HG02759 (cell line): ENCODE results near the gene ENOX1.
"Not testable (repeated sequence)": the region's sequence is repeated elsewhere in the genome, so short reads cannot be mapped to it uniquely, and the experiment has no call there.

Source experiments
- ATAC-seq: cut with Tn5 transposase; IDR thresholded peaks from one replicate; pipeline ENCODE4 v1.9.1; 2021; ENCODE audit warnings: mild to moderate bottlenecking, moderate library complexity; ENCODE audit not compliant: unreplicated experiment

Gene ENOX1

DNA sequence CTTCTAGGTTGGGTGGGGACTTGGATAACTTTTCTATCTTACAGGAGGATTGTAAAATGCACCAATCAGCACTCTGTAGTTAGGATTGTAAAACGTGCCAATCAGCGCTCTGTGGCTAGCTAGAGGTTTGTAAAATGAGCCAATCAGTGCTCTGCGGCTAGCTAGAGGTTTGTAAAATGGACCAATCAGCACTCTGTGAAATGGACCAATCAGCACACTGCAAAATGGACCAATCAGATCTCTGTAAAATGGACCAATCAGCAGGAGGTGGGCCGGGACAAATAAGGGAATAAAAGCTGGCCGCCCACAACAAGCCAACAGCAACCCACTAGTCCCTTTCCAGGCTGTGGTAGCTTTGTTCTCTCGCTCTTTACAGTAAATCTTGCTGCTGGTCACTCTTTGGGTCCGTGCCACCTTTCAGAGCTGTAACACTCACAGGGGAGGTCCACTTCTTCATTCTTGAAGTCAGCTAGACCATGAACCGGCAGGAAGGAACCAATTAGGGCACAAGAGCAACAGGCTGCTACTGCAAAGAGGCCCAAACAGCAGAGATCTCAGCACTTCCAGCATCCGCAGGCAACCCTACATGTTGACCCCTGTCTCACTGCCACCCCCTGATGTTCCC lies 606.6 kb downstream of the ENOX1 start:
- ATAC-seq: no peak

DNA sequence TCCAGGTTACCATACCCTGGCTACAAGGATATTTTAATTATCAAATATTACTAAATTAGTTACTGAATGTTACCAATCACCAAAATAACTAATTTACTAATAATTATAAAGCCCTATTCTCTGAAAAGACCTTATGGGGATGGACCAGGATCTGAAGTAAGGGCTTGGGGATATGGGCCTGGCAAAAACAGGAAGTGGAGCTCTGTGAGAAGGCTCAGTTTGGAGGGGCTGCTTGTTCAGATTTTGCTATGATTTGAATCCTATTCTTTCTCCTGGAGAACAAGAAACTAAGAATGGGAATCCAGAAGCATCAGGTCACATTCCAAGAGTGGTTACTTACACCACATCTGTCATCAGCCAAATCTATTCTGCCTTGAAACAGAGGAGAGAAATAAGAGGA lies 615.3 kb downstream of the ENOX1 start:
- ATAC-seq: no peak

DNA sequence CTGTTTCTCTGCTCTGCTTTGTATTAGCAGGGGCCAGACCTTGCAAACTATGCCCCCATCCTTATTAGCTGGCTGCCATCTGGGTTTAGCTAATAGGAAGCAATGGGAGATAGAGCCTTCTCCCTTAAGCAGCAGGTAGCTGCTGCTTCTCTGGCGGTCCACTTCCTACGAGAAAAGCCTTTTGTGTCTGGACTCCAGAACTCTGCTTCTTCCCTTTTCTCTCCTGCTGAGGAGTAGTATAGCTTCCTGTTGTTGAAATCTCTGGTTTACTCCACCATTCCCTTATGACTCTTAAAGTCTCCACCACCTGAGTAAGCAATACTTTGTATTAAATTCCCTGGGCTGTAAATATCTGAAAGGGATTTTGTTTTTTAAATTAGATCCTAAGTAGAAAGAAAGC lies 616.3 kb downstream of the ENOX1 start:
- ATAC-seq: no peak

DNA sequence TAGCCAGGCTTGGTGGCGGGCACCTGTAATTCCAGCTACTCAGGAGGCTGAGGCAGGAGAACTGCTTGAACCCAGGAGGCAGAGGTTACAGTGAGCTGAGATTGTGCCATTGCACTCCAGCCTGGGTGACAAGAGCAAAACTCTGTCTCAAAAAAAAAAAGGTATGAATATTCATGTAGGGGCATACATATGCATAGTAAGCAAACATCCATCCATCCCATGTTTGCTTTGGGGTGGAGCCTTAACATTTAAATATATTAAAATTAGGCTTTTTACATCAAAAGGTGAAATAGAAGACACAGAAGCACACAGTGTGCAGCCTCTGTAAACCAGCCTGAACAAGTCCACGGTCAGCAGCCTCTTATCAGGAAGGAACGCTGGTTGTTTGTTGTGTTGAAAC lies 618.3 kb downstream of the ENOX1 start:
- not testable (repeated sequence) for ATAC-seq

DNA sequence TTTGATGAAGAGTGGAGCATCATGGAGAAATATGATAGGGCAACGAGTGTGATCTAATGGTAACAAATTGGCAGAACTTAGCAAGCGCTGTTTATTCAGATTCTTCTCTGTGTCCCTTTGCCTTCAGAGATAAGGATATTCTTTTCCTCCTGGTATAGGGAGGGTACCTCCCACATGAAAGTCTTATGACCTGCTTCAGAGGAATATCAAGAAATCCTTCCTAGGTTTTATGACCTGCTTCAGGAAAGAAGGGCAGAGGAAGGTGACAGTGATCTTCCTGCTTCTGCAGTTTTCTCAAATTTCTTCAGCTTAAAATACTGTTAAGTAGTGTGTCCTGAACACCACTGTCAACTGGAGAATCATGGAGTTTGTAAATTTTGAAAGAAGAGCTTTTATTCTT lies 619.0 kb downstream of the ENOX1 start:
- no peak for ATAC-seq

DNA sequence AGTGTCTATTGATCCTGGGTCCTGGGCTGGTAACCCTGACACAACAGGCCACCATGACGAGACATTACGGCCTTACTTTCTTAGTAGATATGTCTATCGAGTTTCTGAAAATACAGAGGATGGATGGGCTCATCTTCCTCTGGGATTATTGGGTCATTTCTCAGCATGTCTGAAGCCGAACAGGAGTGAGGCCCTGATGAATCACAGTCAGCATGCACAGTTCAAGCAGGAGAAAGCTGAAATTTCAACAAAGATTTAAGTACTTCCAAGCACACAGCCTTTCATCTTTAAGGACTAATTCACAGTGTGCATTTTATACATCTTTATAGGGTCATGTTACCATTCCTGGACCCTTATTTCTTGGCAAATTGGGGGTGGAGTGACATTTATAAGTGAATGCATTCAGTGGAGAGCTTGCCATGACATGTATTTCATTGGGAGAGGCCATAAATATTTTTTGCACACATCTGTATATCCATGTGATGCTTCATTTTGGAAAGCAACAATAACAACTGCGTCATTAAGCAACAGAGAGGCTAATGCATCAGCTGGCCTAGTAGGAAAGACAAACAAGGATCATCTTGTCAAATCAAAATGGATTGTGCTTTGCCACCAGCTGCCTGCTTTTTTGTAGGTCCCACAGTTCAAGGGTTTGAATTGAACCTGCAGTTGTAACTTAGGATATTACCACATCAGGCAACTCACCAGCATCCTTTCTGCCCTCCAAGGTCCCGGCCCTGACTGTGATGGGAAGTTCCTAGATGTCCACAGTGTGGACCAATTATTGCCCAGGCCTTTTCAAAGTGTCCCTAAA lies 619.9 kb downstream of the ENOX1 start:
- ATAC-seq: no peak
